CD4-positive, alpha-beta T cell treated with Interleukin-2 at 100 ng/mL for 4 hours (primary cell): ENCODE results near the gene TMEM53.
"Not testable (repeated sequence)": the region's sequence is repeated elsewhere in the genome, so short reads cannot be mapped to it uniquely, and the experiment has no call there.

ENCODE experiments used
- DNase-seq: peaks from one replicate; pipeline ENCODE4 v3.0.0-alpha.2; 2020; ENCODE audit warnings: low spot score

The TMEM53 gene

DNA sequence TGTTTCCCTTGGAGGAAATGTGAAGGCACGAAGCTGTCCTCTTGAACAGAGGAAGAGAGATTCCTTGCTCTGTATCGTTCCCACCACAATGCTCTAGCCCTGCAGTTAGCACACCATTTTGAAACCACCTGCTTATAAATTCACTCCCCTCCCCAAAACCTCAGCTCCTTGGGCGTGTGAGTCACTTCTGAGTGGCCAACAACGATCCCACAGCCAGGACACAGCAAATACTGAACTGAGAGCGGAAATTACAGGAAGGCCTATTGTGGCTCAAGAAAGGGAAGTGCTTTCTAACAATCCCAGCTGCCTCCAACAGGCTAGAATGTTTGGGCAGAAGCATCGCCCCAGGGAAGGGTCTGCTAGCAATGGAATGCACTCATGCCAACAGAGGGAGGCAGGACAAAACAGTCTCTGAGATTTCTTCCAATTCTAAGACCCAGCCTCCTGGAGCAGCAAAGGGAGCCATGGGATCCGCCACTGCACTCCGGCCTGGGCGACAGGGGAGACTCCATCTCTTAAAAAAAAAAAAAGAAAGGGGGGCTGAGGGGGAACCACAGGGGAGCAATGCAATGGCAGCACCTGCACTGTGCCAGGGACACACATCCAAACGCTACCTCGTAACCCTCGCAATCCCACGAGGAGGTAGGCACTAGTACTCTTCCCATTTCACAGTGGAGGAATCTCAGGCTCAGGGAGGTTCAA, 1.9 kb downstream of the TMEM53 start:
- DNase-seq: peak; percentile 10

GRCh38 chr1:44670751-44671640, 3.3 kb downstream of the TMEM53 start:
- no peak for DNase-seq

DNA sequence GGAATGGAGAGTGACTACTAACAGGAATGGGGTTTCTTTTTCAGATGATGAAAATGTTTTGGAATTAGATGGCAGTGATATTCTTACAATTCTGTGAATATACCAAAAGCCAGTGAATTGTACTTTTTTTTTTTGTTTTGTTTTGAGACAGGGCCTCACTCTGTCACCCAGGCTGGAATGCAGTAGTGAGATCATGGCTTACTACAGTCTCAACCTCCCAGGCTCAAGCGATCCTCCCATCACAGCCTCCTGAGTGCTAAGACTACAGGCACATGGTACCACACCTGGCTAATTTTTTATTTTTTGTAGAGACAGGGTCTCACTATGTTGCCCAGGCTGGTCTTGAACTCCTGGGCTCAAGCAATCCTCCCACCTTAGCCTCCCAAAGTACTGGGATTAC, 7.6 kb downstream of the TMEM53 start:
- DNase-seq: not testable (repeated sequence)

DNA sequence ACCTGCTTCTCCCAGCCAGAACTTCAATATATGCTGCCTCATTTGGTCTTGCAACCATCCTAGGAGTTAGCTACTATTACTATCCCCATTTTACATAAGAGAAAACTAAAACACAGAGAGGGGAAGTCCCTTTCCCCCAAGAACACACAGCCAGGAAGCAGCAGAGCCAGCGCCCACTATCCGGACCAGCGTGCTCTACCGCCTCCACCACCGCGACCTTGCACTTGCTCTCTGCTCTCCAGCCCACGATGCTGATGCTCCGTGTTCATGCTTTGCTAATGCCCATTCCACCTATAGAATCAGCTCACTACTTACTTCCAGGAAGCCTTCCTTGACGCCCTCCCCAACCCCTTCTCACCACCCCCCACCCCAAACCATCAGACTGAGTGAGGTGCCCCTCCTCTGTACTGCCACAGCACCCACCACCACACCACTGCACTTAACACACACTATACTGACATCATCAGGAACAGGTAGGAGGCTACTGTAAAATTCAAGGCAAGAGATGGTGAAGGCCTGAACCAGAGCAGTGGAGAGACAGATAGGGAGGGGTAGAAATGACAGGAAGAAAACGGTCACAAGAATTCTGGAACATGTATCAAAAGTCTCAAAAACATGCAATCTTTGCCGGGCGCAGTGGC, 9.4 kb downstream of the TMEM53 start:
- no peak for DNase-seq

DNA sequence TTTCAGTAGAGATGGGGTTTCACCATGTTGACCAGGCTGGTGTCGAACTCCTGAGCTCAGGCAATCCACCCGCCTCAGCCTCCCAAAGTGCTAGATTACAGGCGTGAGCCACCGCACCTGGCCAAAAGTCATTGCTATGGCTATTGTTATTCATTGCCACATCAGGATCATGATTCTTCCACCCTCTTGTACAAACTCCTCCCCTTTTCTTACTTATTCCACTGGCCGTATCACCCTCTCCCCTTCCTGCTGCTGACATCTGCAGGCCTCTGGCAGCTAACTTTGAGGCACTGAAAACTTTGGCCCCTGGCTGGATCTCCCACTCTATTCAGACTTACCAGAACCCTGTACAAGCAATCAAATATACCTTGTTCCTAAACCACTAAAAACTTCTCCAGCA, 10.9 kb downstream of the TMEM53 start:
- no peak for DNase-seq

DNA sequence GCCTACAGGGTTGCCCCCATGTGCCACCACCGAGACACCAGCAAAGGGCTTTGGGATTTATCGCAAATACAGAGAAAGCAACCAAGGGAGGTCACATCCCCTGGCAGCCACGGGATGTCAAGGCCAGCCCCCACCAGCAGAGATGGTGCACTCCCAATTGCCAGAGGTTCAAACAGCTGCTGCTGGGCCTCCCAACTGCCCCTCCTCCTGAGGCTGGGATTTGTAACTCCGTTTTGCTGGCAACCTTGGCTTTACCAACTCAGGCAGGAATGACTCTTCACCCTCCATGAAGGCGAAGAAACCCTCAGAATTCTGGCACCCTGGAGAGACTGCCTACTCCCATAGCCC, 11.6 kb downstream of the TMEM53 start:
- DNase-seq: no peak

DNA sequence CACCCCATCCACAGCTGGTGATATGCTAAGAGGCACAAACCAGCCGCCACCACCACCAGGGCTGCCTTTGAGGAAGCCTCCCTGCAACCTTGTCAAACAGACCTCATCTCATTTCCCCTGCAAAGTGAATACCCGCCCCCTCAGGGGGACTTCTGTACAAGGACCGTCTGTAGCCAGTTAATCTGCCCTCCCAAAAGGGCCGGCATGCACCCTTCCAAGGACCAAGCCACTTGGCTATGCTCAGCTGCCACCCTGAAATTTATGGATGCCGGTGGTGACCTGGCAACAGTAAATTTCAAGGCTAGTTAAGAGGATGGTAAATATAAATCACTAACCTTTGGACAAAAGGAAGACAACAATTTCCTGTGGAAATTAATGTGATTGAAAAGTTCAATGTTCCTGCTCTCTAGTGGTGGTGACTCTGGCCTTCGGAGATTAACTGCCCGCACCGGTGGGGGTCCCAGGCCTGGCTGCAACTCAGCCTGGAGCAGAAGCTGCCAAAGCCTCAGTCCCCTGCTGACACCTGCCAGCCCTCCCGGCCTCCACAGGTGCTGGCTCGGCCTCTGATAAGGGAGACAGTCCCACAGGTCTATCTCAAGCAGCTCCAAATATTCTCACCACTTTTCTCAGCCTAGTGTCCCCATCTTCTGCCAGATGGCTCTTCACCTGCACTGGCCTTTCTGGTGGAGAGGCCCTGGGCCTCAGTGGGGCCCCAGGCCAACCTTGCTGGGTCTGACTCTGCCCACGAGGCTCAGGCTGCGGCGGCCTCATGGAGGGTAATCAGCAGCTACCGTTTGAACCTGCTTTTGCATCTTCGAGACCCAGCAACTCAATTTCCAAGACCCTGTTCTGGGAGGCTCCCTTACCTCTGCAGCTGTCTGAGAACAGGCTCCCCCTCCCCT, 12.2 kb downstream of the TMEM53 start:
- DNase-seq: no peak

- no peak for DNase-seq
Observed at GRCh38 chr1:44660176-44660575, 14.1 kb downstream of the TMEM53 start.

- DNase-seq: no peak
Observed at GRCh38 chr1:44659566-44659965, 14.7 kb downstream of the TMEM53 start.

DNA sequence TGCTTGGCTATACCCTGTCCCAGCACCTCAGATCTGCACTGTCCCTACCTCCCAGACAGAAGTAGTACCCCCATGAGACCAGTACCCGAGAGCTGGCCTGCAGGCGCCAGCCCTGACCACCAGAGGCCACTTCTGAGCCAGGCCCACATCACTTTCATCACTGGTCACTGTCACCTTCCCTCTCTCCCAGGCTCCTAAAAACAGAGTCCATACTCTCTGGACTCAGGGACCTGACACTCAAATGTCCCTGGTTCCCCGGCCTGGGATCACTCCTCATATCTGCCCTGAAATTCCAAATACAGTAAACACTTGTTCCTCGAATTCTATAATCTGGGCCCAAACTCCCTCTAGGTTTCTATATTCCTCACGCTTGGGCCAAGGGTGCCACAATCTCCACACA, 18.7 kb downstream of the TMEM53 start:
- no peak for DNase-seq

- no peak for DNase-seq
Observed at GRCh38 chr1:44654621-44655187, 19.6 kb downstream of the TMEM53 start.

- no peak for DNase-seq
Observed at GRCh38 chr1:44653107-44653964, 20.9 kb downstream of the TMEM53 start.

DNA sequence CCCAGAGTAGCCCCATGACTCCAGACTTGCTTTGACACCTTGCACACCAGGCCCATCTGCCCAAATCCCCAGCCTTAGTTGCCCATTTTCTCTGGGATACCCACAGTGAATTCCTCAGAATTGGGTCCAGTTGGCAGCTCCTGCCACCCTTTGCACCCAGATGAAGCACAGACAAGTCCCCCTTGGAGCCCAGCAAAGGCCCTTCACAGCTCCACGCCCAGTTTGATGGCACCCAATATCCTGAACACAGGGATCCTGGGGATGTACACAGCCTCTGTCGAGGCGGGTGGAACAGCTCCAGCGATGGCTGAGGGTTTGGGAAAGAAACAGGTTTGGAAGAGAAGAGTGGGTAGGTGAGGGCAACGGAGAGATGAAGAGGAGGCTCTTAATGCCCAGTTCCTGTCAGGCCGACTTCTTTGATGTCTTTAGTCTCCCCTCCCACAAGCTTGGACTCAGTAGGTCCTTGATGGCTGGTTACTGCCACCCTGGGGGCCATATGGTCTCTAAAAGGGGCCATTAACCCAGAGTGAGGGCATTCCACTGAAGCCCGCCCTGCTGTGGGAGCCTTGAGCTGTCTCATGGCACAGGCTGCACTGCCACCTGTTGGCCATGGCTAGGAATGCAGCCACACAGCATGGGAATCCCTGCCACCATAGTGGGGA, 21.7 kb downstream of the TMEM53 start:
- peak; percentile 80 for DNase-seq

- no peak for DNase-seq
Observed at GRCh38 chr1:44651069-44651468, 23.2 kb downstream of the TMEM53 start.

DNA sequence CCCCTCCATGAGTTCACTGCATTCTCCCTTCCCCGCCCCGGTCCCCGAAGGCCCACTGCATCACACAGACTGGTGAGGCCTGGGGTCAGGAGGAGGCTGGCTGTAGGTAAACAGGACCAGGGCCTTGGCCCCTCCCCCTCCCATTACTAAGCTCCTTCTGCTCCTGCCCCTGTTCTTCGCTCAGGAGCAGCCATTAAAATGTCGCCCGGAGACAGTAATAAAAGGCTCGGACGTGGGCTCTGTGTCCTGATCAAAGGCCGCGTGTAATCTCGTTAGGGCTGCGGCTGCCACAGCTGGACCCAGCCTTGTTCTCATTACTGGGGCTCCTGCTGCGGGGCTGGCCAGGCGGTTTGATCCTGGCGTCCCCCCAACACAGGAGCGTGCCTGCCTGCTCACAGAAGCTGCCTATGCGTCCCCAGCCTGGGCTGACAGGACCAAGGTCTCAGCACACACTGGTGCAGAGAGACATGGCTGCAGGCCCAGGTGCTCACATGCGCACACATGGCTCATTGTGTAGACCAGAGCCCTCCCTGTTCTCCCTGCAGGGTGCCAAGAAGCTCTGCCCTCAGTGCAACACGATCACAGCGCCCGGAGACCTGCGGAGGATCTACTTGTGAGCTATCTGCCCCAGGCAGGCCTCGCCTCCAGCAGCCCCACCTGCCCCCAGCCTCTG, 24.0 kb downstream of the TMEM53 start:
- no peak for DNase-seq

- DNase-seq: no peak
Observed at GRCh38 chr1:44649788-44650158, 24.5 kb downstream of the TMEM53 start.

- DNase-seq: no peak
Observed at GRCh38 chr1:44648529-44649250, 25.6 kb downstream of the TMEM53 start.

GRCh38 chr1:44647896-44648295, 26.4 kb downstream of the TMEM53 start:
- DNase-seq: no peak
